DMS79 (cell line): ENCODE results near the gene SLA2.
"Not testable (repeated sequence)": the region's sequence is repeated elsewhere in the genome, so short reads cannot be mapped to it uniquely, and the experiment has no call there.

Source experiments
- DNase-seq: peaks from one replicate; lab custom pipeline; 2025; lab: John Stamatoyannopoulos, UW

The SLA2 gene, protein sequence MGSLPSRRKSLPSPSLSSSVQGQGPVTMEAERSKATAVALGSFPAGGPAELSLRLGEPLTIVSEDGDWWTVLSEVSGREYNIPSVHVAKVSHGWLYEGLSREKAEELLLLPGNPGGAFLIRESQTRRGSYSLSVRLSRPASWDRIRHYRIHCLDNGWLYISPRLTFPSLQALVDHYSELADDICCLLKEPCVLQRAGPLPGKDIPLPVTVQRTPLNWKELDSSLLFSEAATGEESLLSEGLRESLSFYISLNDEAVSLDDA

DNA sequence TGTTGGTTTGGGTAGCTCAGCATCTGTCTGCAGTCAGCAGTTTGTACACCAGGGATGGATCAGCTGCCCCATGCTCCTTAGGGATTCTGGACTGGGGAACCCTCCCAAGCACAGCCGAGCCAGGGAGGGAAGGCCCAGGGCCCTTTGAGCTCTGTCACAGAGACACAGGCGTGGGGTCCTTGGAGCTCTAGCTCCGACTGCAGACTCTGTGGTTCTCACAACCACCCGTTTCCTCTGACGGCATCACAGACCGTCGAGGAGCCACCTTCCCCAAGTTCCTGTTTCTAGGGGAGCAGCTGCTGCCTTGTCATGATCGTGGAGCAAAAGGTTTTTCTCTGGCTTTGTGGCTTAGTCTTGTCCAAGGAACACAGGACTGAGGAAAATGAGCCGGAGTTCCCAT lies at the start of gene SLA2:
SLA2 (minus strand) TSS at position 199 of the 400 bp plus-strand sequence. CDS start 4,861 bp downstream, outside the sequence.
- no peak for DNase-seq

DNA sequence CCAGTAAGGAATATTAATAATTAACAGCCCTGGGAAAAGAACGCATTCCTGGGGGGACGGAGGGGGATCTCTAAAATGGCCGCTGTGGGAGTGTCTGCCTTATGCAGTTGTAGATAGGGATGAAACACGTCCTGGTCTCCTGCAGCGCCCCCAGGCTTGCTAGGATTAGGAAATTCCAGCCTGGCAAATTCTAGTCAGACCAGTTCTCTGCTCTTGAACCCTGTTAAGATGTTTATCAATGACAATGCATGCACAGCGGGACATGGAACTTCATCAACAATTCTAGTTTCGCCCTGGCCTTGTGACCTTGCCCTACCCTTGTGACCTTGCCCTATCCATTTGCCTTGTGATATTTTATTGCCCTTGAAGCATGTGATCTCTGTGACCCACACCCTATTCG lies 49.5 kb upstream of the SLA2 start:
- not testable (repeated sequence) for DNase-seq

DNA sequence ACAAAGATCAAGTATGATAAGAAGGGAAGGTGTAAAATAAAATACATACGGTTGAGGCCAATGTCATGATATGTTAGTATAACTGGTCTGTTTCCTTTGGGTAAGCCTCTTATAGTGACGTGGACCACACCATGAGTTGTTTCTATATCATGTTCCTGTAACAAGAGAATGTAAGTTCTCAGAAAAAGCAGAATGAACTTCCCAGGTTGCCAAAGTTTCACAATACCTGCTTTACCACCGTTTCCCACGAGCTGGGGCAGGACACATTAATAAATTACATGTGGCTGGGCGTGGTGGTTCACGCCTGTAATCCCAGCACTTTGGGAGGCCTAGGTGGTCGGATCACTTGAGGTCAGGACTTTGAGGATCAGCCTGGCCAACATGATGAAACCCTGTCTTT lies 42.6 kb upstream of the SLA2 start:
- no peak for DNase-seq

DNA sequence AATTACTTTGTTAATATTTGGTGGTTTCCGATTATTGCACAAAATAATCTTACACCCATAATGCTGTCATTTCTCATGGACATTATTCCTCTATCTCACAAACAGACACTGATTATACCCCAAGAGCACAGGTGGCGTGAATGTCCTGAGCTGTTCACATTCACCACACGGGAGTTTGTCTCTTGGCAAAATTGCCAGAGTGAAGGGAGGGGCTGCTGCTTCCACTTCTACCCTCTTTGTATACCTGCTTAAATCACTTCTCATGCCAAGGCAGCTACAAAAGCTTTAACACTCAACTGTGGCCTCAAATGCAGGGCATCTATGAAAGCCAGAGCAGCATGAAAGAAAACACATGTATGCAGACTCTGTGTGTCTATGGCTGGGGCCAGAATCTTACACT lies 41.9 kb upstream of the SLA2 start:
- DNase-seq, result no peak

DNA sequence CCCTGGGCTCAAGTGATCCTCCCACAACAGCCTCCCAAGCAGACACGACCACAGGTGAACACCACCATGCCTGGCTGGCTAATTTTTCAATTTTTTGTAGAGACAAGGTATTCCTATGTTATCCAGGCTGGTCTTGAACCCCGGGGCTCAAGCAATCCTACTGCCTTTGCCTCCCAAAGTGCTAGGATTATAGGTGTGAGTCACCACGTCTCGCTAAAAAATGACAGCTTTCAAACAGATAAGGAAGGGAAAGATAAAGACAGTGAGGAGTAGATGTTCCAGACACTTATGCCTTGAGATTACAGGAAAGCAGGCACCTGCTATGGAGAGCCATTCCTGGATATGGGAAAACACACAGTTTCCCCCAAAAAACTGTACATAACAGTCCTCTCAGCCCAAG lies 40.9 kb upstream of the SLA2 start:
- DNase-seq, result no peak

DNA sequence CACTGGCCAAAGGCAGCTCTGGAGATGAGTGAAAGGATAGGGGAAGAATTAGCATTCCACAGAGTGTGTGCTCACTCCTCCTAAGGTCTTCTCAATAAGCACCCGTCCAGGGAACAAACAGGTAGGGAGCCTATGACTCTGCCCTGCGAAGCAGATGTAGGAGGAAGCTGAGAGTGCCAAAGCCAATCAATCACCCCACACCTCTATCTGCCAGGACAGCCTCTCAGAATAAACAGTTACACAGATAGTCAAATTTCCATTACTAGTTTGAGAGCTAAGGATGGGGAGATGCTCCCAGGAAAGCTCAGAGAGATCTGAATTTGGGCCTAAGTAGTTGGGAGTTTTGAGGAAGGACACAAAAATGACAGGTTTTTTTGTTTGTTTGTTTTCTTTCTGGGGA lies 40.5 kb upstream of the SLA2 start:
- no peak for DNase-seq

DNA sequence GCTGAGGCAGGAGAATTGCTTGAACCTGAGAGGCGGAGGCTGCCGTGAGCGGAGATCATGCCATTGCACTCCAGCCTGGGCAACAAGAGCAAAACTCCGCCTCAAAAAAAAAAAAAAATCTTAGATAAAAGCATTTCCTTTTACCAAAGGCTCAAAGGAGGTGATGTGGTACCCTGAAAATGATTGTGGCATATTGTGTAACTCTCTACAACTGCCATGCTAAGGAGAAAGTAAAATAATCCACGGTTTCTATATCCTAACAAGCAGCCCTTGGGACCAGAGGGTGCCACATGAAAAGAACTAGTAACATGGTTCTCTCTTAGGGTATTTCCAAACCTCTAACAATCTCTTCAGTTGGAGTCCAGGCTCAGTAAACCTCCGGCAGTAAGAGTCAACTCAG lies 38.8 kb upstream of the SLA2 start:
- no peak for DNase-seq

DNA sequence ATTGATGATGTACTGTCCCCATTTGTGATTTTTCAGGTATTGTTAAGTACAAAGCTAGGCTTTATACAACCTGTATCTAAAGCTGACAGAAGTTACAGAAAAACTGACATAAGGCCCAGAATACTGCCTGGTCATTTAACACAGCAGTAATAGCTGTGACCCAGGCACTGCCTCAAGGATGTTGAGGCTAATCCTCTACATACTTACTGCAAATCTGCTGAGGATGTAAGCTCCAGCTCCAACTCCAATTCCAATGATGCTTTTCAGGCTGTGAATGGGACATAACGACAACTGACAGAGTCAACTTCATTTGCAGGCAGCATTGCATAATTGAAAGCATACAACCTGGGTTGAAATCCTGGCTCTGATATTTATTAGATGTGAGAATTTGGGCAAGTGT lies 36.3 kb upstream of the SLA2 start:
- DNase-seq, result no peak

DNA sequence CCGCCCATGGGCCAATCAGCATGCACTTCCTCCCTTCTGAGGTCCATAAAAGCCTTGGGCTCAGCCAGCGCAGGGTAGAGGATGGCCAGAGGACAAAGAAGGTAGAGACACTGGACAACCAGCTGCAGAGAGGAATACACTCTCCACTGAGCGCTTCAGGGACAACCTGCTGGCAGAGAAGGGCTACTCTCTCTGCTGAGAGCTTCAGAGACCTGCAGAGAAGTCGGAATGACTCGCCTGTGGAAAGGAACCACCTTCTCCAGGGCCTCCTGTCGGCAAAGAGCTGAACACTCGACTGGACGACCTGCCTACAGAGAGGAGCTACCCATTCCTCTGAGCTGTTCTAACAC lies 31.4 kb upstream of the SLA2 start:
- DNase-seq, result no peak

DNA sequence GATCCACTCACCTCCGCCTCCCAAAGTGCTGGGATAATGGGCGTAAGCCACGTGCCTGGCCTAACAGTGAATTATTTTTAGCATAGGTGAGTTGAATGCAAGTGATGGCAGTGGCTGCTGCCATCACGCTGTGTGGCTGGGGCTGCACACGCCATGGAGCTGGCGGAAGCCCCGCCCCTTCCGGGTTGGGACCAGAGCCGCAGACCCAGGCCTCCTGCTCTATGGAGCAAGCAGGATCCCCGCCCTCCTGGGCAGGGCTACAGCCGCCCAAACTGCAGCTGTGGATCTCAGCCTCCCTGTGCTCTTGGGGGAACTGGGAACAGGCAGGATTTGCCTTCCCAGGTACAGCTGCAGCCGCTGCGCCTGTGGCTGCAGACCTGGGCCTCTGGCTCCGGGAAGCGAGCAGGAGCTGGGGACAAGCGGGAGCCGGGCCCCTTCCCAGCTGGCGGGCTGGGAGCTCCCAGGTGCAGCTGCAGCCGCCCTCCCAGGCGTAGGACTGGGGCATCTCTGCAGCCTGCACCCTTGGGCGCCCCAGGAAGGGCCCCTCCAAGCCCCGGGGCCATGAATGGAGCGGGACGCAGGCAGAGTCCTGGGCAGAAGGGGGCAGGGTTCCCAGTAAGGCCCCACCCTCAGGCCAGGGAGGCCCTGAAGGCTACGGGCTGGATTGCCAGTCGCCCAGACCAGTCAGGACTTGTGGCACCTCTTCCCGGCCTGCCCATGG lies 30.9 kb upstream of the SLA2 start:
- no peak for DNase-seq

DNA sequence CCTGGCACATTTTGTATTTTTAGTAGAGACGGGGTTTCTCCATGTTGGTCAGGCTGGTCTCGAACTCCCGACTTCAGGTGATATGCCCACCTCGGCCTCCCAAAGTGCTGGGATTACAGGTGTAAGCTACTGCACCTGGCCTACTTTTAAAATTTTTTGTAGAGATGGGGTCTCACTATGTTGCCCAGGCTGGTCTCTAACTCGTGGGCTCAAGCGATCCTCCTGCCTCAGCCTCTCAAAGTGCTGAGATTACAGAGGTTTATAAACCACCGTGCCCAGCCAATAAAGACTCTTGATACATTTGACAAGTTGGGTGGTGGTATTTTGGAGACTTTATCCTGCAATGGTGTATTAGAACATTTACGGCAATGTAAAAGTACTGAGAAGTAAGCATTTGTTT lies 29.5 kb upstream of the SLA2 start:
- not testable (repeated sequence) for DNase-seq

DNA sequence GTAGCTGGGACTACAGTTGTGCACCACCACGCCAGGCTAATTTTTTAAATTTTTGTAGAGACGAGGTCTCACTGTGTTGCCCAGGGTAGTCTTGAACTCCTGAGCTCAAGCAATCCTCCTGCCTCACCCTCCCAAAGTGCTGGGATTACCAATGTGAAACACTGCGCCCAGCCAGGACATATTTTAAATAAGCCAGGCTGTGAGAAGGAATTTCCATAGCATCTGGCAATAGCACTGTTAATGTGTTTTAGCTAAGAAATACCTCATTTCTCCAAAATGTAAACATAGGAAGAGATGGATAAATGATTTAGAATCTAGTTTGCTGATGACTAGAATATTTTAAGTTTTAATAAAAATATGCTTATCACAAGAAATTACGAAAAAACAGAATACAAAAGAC lies 27.0 kb upstream of the SLA2 start:
- DNase-seq, result no peak

DNA sequence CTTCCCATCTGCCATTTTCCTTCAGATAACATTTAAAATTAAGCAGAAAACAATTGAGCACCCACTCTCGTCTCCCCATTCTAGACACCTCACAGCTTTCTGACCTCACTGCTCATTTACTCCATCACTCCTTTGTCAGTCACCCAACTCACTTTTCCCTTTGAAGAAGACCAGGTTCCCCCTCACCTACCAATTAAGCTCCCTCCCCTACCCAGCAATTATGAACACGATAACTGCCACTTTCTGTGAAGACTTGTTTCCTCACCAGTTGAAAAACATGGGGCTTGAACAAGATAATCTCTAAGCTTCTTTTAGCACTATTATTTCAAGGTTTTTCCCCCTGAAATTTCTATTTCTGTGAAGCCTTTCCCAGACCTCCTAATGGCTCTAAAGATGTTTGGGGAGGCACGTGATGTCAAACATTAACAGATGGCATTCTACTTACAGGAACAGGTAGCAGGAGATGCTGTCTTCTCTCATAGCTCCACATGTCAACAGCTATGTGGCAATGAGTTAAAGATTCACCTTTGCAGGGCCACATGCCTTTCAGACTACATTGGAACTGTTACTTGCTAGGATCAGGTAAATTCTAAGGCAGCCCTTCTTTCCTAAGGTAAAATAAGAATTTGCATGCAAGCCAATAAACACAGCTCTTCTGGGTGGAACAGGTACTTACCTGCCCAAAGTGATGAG lies 24.8 kb upstream of the SLA2 start:
- DNase-seq, result no peak

DNA sequence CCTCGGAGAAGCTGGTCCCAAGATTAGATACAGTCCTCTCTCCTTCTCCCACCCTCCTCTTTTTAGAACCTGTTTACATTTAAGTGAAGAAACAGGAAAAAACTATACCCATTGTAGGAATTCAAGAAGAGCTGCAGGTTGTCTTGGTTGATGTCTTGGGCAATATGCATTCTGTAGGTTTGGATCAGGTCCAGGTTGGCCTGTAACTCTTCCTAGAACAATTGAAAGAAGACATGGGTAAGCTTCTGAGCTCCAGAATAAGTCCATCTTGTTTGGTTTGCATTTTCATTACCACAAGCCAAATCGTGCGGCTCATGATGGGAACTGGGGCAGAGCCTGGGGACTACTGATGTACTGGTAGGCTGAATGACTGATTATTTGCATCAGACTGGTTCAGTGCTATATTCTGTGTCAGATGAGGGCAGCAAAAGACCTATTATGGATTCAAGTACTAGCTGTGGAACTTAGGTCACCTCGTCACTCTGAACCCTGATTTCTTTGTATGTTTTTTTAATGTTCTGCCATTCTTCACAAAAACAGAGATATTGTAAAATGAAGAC lies 20.3 kb upstream of the SLA2 start:
- no peak for DNase-seq

DNA sequence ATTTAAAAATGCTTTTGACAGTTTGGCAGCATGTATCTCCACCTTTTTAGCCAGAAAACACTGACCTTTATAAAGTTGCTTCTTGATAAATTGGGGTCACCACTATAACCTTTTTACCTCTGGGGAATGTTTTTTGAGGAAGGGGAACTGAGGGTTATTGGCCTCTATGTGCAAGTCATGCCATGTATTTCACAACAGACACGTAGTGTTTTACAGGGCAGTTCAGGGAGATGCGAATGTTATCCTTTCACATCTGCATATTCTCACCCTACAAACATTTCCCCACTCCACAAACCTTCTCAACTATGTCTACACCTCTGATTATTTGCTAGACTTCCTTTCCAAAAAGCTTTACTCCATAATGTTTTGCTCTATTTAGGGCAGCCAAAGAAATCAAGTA lies 17.0 kb upstream of the SLA2 start:
- no peak for DNase-seq

DNA sequence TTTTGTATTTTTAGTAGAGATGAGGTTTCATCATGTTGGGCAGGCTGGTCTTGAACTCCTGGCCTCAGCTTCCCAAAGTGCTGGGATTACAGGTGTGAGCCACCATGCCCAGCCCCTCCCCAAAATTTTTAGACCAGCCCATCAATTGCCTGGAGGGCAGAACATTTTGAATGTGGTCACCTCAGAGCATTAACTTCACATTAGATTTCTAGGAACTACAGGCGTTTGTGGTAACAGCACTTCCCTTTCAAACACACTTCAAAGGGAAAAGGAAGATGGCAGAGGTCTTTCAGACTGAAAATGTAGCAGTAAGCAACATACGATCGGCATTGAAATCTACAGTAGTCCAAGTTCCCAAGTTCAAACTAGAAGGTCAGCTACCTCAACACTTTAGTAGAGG lies 12.3 kb upstream of the SLA2 start:
- no peak for DNase-seq

DNA sequence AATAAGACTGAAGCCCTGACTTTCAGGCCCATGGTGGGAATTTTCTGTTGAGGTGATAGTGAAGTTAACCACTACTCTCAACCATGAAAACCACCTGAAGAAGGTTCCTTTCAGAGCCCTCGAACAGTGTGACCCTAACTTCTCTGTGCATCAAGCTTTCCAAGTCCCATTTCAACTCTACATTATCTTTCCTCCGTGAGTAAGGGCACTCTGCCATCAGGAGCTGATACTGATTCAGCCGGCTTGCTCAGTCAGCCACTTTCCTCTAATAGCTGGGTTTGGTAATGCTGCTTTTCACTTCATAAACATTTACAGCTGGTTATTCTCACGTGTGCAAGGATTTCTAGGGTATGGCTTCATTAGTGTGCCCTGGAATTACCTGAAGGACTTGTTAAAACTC lies 10.7 kb upstream of the SLA2 start:
- no peak for DNase-seq

DNA sequence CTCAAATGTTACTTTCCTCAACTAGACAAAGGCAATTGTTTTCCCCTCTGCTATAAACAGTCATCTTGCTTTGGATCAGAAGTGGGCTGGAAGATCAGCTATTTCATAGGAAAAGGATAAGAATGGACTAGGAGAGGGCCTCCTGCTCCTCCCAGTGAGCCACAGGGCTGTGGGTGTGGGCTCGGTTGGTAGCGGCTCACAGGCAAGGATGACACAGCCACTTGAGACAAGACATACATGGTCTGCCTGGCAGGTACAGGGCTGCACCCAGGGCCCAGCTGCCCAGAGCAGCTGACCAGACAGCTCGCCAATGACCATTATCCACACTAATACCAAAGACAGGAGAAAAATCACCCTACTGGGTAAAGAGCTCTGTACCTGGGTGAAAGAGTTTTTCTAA lies 9.0 kb upstream of the SLA2 start:
- no peak for DNase-seq

DNA sequence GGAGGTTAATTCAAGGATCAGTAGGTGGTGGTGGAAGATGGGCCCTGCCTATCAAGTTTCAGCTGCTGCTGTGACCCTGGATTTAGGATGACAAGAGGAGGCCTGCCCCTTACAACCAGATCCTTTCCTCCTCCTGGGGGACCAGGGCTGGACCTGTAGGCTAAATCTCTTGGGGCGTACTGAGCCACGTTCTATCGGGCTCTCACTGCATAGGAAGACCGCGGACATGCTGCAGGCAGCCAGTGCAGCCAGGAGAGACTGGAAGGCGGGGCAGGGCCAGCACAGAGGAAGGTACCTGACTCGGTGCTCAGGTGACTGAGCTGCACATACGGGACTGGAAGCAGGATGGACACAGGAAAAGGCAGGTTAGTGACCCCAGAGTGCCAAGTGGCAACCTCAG lies 8.5 kb upstream of the SLA2 start:
- no peak for DNase-seq

DNA sequence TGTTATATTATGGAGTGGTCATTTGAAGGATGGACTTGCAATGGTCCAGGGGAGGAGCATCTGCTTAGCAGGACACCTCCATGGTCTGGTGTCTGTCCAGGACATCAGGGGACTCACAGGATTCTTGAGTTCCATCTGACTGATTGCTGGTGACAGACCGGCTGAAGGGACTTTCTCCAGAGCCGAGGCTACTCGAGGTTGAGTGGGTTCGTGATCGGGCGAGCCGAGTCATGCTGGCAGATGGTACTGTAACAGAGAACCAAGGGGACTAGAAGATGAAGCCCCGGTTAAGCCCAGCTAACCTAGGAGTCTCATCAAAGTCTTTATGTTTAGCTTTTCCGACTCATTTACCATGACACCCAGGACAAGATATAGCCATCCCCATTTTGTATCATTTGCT lies 7.5 kb upstream of the SLA2 start:
- DNase-seq, result no peak

DNA sequence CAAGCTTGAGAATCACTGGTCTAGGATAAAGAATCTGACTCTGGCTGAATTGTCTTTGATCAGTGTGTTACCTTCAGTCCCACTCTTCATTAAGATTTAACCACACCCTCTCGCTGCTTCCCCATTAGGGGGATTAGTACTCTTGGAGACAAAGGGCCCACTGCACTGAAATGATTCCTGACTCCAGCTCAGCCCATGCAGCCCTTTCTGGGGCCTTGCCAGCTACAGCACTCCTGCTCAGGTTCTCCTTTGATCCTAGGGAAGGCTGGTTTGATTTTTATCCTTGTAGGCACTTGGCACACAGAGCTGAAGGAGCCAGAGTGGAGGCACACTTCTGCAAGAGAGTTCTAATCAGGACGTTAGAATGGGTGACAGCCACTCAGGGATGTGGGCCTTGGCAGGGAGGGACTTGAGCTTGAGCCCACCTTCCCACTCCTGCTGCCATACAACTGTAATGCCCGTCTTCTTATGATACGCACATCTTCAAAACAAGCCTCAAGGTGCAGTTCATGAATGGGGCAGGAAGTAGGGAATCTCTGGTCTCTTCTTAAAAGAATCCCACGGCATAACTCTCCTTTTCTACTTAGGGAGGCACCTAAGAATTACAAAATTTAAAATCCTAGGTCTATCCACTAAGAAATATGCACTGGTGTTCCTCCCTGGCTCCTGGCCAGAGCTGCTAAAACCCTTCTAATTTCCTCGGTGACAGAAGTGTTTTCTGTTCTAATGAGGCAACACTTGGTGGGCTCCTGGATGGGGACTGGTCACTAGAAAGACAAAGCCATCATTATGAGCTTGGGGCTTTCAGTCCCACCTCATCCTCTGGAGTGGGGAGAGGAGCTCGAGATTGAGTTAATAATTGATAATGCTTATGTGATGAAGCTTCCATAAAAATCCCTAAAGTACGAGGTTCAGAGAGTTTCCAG lies 1.5 kb upstream of the SLA2 start:
- no peak for DNase-seq

DNA sequence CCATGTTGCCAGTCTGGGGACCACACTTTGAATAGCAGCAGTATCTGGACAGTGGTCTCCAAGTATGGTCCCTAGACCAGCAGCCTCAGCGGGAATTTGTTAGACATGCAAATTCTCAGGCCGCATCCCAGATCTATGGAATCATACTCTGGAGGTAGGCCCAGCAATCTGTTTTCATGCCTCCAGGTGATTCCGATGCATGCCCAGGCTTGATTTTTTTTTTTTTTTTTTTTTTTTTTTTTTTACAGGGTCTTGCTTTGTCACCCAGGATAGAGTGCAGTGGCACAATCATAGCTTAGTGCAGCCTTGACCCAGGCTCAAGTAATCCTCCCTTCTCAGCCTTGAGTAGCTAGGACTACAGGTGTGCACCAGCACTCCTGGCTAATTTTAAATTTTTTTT lies 682 bp upstream of the SLA2 start:
- DNase-seq, result no peak
